K562 (cell line): Measurements from ENCODE around the gene COG2. TPM values are rescaled to one million over a fixed set of nuclear protein-coding genes. Genes with fewer than 3 reads are reported as not detected.

Experiments
- ATAC-seq: fragments of 200-7000 bp; cut with Tn5 transposase; 3 replicates; pipeline ENCODE4 v1.9.1; 2020; ENCODE audit warnings: moderate library complexity
- BruUV-seq: library from RNA; stranded (reverse); fragments of 400-500 nt; replicated peaks from 2 replicates; lab custom pipeline; 2021; lab: Mats Ljungman, UMichigan
- CTCF ChIA-PET: fragments of 300-600 bp; formaldehyde crosslinking; extraction: SDS; loops from one replicate; lab custom pipeline; 2021; ENCODE audit warnings: low intra/inter-chr PET ratio; lab: Yijun Ruan, JAX
- POLR2A ChIA-PET: fragments of 300-600, 350-650 bp; sonication (Branson Sonifier 250); formaldehyde crosslinking; extraction: SDS; loops from one replicate; lab custom pipeline; 2021; ENCODE audit warnings: antibody characterized with exemption, inconsistent platforms; lab: Yijun Ruan, JAX
- DNase-seq, 4 experiments: peaks; one replicate each; pipeline versions ENCODE4 v3.0.0 to v3.0.0-alpha.2; 2011 to 2018; ENCODE audit warnings: low spot score in 3 of 4, mixed read lengths in 3 of 4; ENCODE audit errors: extremely low read depth in 1 of 4
- FAIRE-seq: peaks from 2 replicates; lab custom pipeline; 2011; peaks lifted over from hg19 to GRCh38; lab: Jason Lieb, UNC
- H2AFZ ChIP-seq: 2 replicates; pipeline ENCODE4 v1.6.0; 2011; ENCODE audit warnings: low read depth, low read length, control low read depth, inconsistent platforms
- H3K27ac ChIP-seq: fragments of 200-600 bp; 3 replicates; pipeline ENCODE4 v1.8.0; 2011; ENCODE audit warnings: low read depth, mild to moderate bottlenecking, control low read depth, inconsistent platforms, low read length, moderate library complexity, mixed read lengths; ENCODE audit errors: extremely low read depth
- H3K27me3 ChIP-seq, 2 experiments: fragments of 300-600 bp in 1 of 2; 2 replicates in 1 of 2; 3 replicates in 1 of 2; pipeline versions ENCODE4 v1.6.0 to v1.8.0; 2011; ENCODE audit warnings: inconsistent platforms in 2 of 2, low read length in 2 of 2, mild to moderate bottlenecking in 1 of 2, mixed read lengths in 1 of 2, moderate library complexity in 1 of 2; ENCODE audit not compliant: control insufficient read depth in 2 of 2, insufficient read depth in 2 of 2
- H3K36me3 ChIP-seq: fragments of 300-600 bp; 3 replicates; pipeline ENCODE4 v1.8.0; 2011; ENCODE audit warnings: mild to moderate bottlenecking, low read length, inconsistent platforms; ENCODE audit not compliant: control insufficient read depth, insufficient read depth
- H3K4me1 ChIP-seq, 2 experiments: fragments of 200-600 bp in 1 of 2; replicated peaks in 1 of 2; 2 replicates in 1 of 2; 3 replicates in 1 of 2; pipeline versions ENCODE4 v1.5.1 to v1.8.0; 2011; ENCODE audit warnings: inconsistent platforms in 2 of 2, low read length in 2 of 2, mild to moderate bottlenecking in 1 of 2, mixed read lengths in 1 of 2, moderate library complexity in 1 of 2; ENCODE audit not compliant: control insufficient read depth in 2 of 2, insufficient read depth in 2 of 2
- H3K4me2 ChIP-seq: 2 replicates; pipeline ENCODE4 v1.6.1; 2011; ENCODE audit warnings: low read length, control low read depth, inconsistent platforms, mixed read lengths; ENCODE audit not compliant: insufficient read depth
- H3K4me3 ChIP-seq: fragments of 200-600 bp; sonication (generic), shearing (Covaris generic); 2 replicates; pipeline ENCODE4 v1.5.1; 2016; ENCODE audit warnings: control low read depth, inconsistent platforms
- H3K79me2 ChIP-seq: fragments of 200-600 bp; 3 replicates; pipeline ENCODE4 v1.8.0; 2011; ENCODE audit warnings: low read length, inconsistent platforms; ENCODE audit not compliant: control insufficient read depth, insufficient read depth
- H3K9ac ChIP-seq, 2 experiments: 2 replicates each; pipeline versions ENCODE4 v1.6.0 to v1.6.1; 2011; ENCODE audit warnings: low read depth in 2 of 2, low read length in 2 of 2, control low read depth in 1 of 2, inconsistent platforms in 1 of 2, mild to moderate bottlenecking in 1 of 2, mixed read lengths in 1 of 2; ENCODE audit not compliant: insufficient read depth in 1 of 2
- H3K9me1 ChIP-seq: one replicate; pipeline ENCODE4 v1.6.0; 2011; ENCODE audit warnings: inconsistent platforms, mild to moderate bottlenecking, low read length, moderate library complexity; ENCODE audit not compliant: control insufficient read depth, insufficient read depth
- H3K9me3 ChIP-seq: replicated peaks from 2 replicates; pipeline ENCODE4 v1.5.1; 2011; ENCODE audit warnings: low read depth, low read length, inconsistent platforms; ENCODE audit not compliant: control insufficient read depth, insufficient read depth
- H4K20me1 ChIP-seq: replicated peaks from 2 replicates; pipeline ENCODE4 v1.6.1; 2011; ENCODE audit warnings: low read length, inconsistent platforms, mixed read lengths; ENCODE audit not compliant: control insufficient read depth, insufficient read depth
- CEBPG ChIP-seq, 3 experiments: fragments of 200-800 bp in 1 of 3; sonication (Bioruptor generic) in 1 of 3; sonication (generic) in 1 of 3; formaldehyde crosslinking in 1 of 3; IDR thresholded peaks in 2 of 3; conservative IDR thresholded peaks in 1 of 3; 2 replicates each; pipeline versions ENCODE4 v1.6.1 to v1.8.0; 2016 to 2022; ENCODE audit warnings: missing compliant biosample characterization in 2 of 3, missing genetic modification characterization in 2 of 3, mild to moderate bottlenecking in 1 of 3, missing genetic modification reagents in 1 of 3
- FIP1L1 ChIP-seq: fragments of 200-400 bp; formaldehyde crosslinking; IDR thresholded peaks from 2 replicates; pipeline ENCODE4 v1.6.1; 2018; ENCODE audit warnings: mild to moderate bottlenecking, low read depth, low read length; ENCODE audit not compliant: poor library complexity, severe bottlenecking
- PCBP1 ChIP-seq: fragments of 200-400 bp; formaldehyde crosslinking; IDR thresholded peaks from 2 replicates; pipeline ENCODE4 v1.6.1; 2018; ENCODE audit warnings: mild to moderate bottlenecking, low read depth, low read length; ENCODE audit not compliant: poor library complexity, severe bottlenecking
- PTRF ChIP-seq: fragments of 450-650 bp; IDR thresholded peaks from 2 replicates; pipeline ENCODE4 v1.6.1; 2016; ENCODE audit warnings: mild to moderate bottlenecking, missing genetic modification characterization, missing compliant biosample characterization
- RBM22 ChIP-seq: fragments of 200-400 bp; formaldehyde crosslinking; IDR thresholded peaks from 2 replicates; pipeline ENCODE4 v1.6.1; 2018; ENCODE audit warnings: low read length, low read depth; ENCODE audit not compliant: poor library complexity, severe bottlenecking
- SMARCB1 ChIP-seq: IDR thresholded peaks from 2 replicates; pipeline ENCODE4 v1.6.1; 2011; ENCODE audit warnings: improper control_type of control experiment, low read depth; ENCODE audit not compliant: insufficient read length
- TAF1 ChIP-seq: IDR thresholded peaks from 2 replicates; pipeline ENCODE4 v1.6.1; 2011; ENCODE audit warnings: mild to moderate bottlenecking, low read length, moderate library complexity; ENCODE audit not compliant: insufficient read depth, control insufficient read depth, severe bottlenecking; ENCODE audit errors: extremely low read depth
- TEAD1 ChIP-seq, 2 experiments: fragments of 450-650 bp in 1 of 2; sonication (generic) in 1 of 2; formaldehyde crosslinking; IDR thresholded peaks; 2 replicates each; pipeline versions ENCODE4 v1.4.0 to v1.8.0; 2020 to 2022; ENCODE audit warnings: mild to moderate bottlenecking in 2 of 2, missing genetic modification reagents in 1 of 2
- ZNF140 ChIP-seq: fragments of 250-450 bp; sonication (Bioruptor Pico); IDR thresholded peaks from 2 replicates; pipeline ENCODE4 v1.8.0; 2021; ENCODE audit warnings: moderate library complexity, mild to moderate bottlenecking, inconsistent platforms
- ZNF146 ChIP-seq: IDR thresholded peaks from one replicate; pipeline ENCODE4 v1.6.1; 2018; ENCODE audit warnings: missing compliant biosample characterization; ENCODE audit not compliant: unreplicated experiment
- WGBS: fragments of 100-300 bp; shearing (Covaris generic); methylation state at CpG from one replicate; pipeline ENCODE4 v1.1.6; 2016; ENCODE audit warnings: low coverage, mixed read lengths; ENCODE audit not compliant: insufficient coverage; ENCODE audit errors: missing lambda C conversion rate; 5-methylcytosine and 5-hydroxymethylcytosine counted together
- in situ Hi-C: fragments of 300-500 bp; cut with MboI; formaldehyde crosslinking; loops from 4 replicates; pipeline ENCODE4 v1.15.0; 2018; ENCODE audit warnings: inconsistent platforms, mixed read lengths
- intact Hi-C: fragments of 100-400 bp; cut with micrococcal nuclease; formaldehyde crosslinking; loops from 2 replicates; pipeline ENCODE4 v1.14.2; 2022
- polyA plus RNA-seq, 8 experiments: library from polyadenylated mRNA; depleted of rRNA in 4 of 8; stranded (reverse) in 5 of 8; unstranded in 3 of 8; fragments of >200 nt; fragmentation: Nextera tagmentation in 2 of 8; fragmentation: Illumina TruSeq in 1 of 8; extraction: Ambion mirVana in 2 of 8; extraction: Trizol in 1 of 8; gene quantifications; 2 replicates each; pipeline versions ENCODE4 v1.2.1 to v1.2.3, GENCODE V29; 2011 to 2014; ENCODE audit warnings: inconsistent platforms in 1 of 8, missing spikeins in 1 of 8
- total RNA-seq, 7 experiments: library from RNA; depleted of rRNA in 6 of 7; stranded (reverse); fragments of >200 nt in 6 of 7; fragmentation: Illumina TruSeq in 2 of 7; extraction: Trizol in 2 of 7; gene quantifications; 2 replicates each; pipeline versions ENCODE4 v1.2.1 to v1.2.3, GENCODE V29; 2011 to 2021; ENCODE audit warnings: low replicate concordance in 1 of 7

The COG2 gene
- total and polyA plus RNA-seq, 9 of the 15 experiments (the other 6 are each of a cell fraction or from before 2014, with no cell fraction given), result 22.0 to 51.7 (median 33.3) TPM

DNA sequence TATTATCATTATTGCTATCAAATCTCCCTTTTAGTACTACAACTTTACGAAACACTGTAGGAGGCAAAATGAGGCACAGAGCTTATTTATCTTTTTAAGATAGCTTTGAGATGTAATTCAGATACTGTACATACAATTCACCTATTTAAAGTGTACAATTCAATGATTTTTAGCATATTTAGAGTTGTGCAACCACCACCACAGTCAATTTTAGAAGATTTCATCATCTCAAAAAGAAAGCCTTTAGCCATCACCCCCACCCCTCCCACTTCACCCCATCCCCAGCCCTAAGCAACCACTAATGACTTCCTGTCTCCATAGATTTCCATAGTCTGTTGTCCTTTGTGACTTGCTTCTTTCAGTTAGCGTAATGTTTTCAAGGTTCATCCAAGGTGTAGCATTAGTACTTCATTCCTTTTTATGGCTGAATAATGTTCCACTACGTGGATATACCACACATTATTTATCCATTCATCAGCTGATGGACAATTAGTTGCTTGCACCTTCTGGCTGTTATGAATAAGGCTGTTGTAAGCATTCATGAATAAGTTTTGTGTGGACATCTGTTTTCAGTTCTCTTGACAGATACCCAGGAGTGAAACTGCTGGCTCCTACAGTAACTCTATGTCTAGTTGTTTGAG lies 95.5 kb downstream of the COG2 start:
- no peak for FAIRE-seq
- H3K79me2 ChIP-seq, result no peaks in the 10 kb centered on the region
- CTCF ChIA-PET, result no interaction called here
- no peak overlapping the region for H3K27ac ChIP-seq
- H3K4me3 ChIP-seq, result no peak overlapping the region
- H2AFZ ChIP-seq, result no peak overlapping the region
- H3K4me1 ChIP-seq, result 0 out of 5 replicates have a peak, but pooled peaks cover 0 to 2% of the 10 kb centered on the region in 2 experiments
- POLR2A ChIA-PET, result interaction anchor here (0.8 kb wide), 1 partner anchor 15 kb away, joined by 3 read pairs; no protein-coding TSS in a partner anchor
- no peaks in the 10 kb centered on the region for H3K9me1 ChIP-seq
- TF ChIP-seq PCBP1, result no peak
- peak; percentile 23 for TF ChIP-seq ZNF146 (CRISPR knock-in tag)
- no peak for TF ChIP-seq PTRF (tag)
- no peak for TF ChIP-seq TAF1
- TF ChIP-seq CEBPG (CRISPR knock-in tag; IDR thresholded peaks at IDR 0.05), result no peak
- peak; percentile 82 to 94 for TF ChIP-seq CEBPG (tag; conservative IDR thresholded peaks at IDR 0.05 in 1 of 2, IDR thresholded peaks at IDR 0.05 in 1 of 2)
- TF ChIP-seq ZNF140 (CRISPR knock-in tag), result no peak
- no peak for TF ChIP-seq FIP1L1
- no peak for TF ChIP-seq RBM22
- no peak for TF ChIP-seq SMARCB1
- TF ChIP-seq TEAD1 (CRISPR knock-in tag; IDR thresholded peaks at IDR 0.05), result no peak
- H3K27me3 ChIP-seq, result peaks cover 16 to 38% of the 10 kb centered on the region in 2 experiments
- DNase-seq, result no peak
- no peaks in the 10 kb centered on the region for H3K9me3 ChIP-seq
- H4K20me1 ChIP-seq, result no peaks in the 10 kb centered on the region
- intact Hi-C loops, result no loop called here
- H3K36me3 ChIP-seq, result no peaks in the 10 kb centered on the region
- no peak for ATAC-seq
- 1% methylated on average over 3 of the region's 3 CpGs for WGBS
- in situ Hi-C loops, result no loop called here
- H3K9ac ChIP-seq, result no peak overlapping the region
- no TSS peak for BruUV-seq
- no peak overlapping the region for H3K4me2 ChIP-seq
